Stomach smooth muscle (tissue), 2 donors: Measurements from ENCODE around the gene CEP112.

Experiments used
- H3K27ac ChIP-seq: one replicate; pipeline ENCODE4 v1.7.0; 2013; ENCODE audit warnings: mild to moderate bottlenecking, low read length, inconsistent platforms
- H3K27me3 ChIP-seq, 2 donors: one replicate each; pipeline ENCODE4 v1.7.0; 2013; ENCODE audit warnings: low read length in 2 of 2; ENCODE audit not compliant: insufficient read depth in 2 of 2, control insufficient read depth in 1 of 2
- H3K36me3 ChIP-seq, 2 donors: one replicate each; pipeline ENCODE4 v1.7.0; 2013; ENCODE audit warnings: low read length in 2 of 2; ENCODE audit not compliant: control insufficient read depth in 2 of 2, insufficient read depth in 2 of 2
- H3K4me1 ChIP-seq: one replicate; pipeline ENCODE4 v1.7.0; 2013; ENCODE audit warnings: low read length; ENCODE audit not compliant: control insufficient read depth, insufficient read depth
- H3K4me3 ChIP-seq, 2 donors: one replicate each; pipeline ENCODE4 v1.7.0; 2013; ENCODE audit warnings: low read length in 2 of 2
- H3K9ac ChIP-seq, 2 donors: one replicate each; pipeline ENCODE4 v1.7.0; 2013; ENCODE audit warnings: low read length in 2 of 2, mild to moderate bottlenecking in 1 of 2
- H3K9me3 ChIP-seq, 2 donors: one replicate each; pipeline ENCODE4 v1.7.0; 2013; ENCODE audit warnings: low read length in 2 of 2; ENCODE audit not compliant: control insufficient read depth in 2 of 2
- donor health status: healthy.
- donor health status: Pancreatic carcinoma.

The CEP112 gene

GRCh38 chr17:65617496-65617895 is 574.4 kb downstream of the CEP112 start:
- Histone ChIP-seq H3K9ac (no peak overlapping the region), H3K9me3 (no peaks in the 10 kb centered on the region), H3K27me3 (no peaks in the 10 kb centered on the region), H3K36me3 (no peaks in the 10 kb centered on the region), H3K4me3 (no peak overlapping the region), H3K27ac (no peak overlapping the region), H3K4me1 (no peaks in the 10 kb centered on the region)

- Histone ChIP-seq H3K4me1 (no peaks in the 10 kb centered on the region), H3K9ac (no peak overlapping the region), H3K27me3 (no peaks in the 10 kb centered on the region), H3K9me3 (no peaks in the 10 kb centered on the region), H3K36me3 (no peaks in the 10 kb centered on the region), H3K27ac (no peak overlapping the region), H3K4me3 (no peak overlapping the region)
Observed at GRCh38 chr17:65609749-65610148, 582.2 kb downstream of the CEP112 start.

- no peaks in the 10 kb centered on the region for H3K36me3 ChIP-seq
- H3K27ac ChIP-seq = no peak overlapping the region
- H3K9me3 ChIP-seq = no peaks in the 10 kb centered on the region
- no peak overlapping the region for H3K4me3 ChIP-seq
- no peak overlapping the region for H3K9ac ChIP-seq
- H3K27me3 ChIP-seq = no peaks in the 10 kb centered on the region
- no peaks in the 10 kb centered on the region for H3K4me1 ChIP-seq
Observed at GRCh38 chr17:65609286-65609685, 582.6 kb downstream of the CEP112 start.

GRCh38 chr17:65604070-65604469 is 587.9 kb downstream of the CEP112 start:
- Histone ChIP-seq H3K4me1 (no peaks in the 10 kb centered on the region), H3K9me3 (no peaks in the 10 kb centered on the region), H3K9ac (no peak overlapping the region), H3K36me3 (no peaks in the 10 kb centered on the region), H3K27me3 (no peaks in the 10 kb centered on the region), H3K4me3 (no peak overlapping the region), H3K27ac (no peak overlapping the region)

- H3K27me3 ChIP-seq = no peaks in the 10 kb centered on the region
- no peak overlapping the region for H3K27ac ChIP-seq
- H3K9me3 ChIP-seq = no peaks in the 10 kb centered on the region
- no peaks in the 10 kb centered on the region for H3K4me1 ChIP-seq
- no peak overlapping the region for H3K4me3 ChIP-seq
- H3K9ac ChIP-seq = no peak overlapping the region
- H3K36me3 ChIP-seq = no peaks in the 10 kb centered on the region
Observed at GRCh38 chr17:65601881-65602280, 590.1 kb downstream of the CEP112 start.

GRCh38 chr17:65601145-65601544 is 590.8 kb downstream of the CEP112 start:
- Histone ChIP-seq H3K4me3 (no peak overlapping the region), H3K4me1 (no peaks in the 10 kb centered on the region), H3K36me3 (no peaks in the 10 kb centered on the region), H3K27ac (no peak overlapping the region), H3K9ac (no peak overlapping the region), H3K27me3 (no peaks in the 10 kb centered on the region), H3K9me3 (no peaks in the 10 kb centered on the region)

- Histone ChIP-seq H3K4me3 (no peak overlapping the region), H3K27ac (no peak overlapping the region), H3K27me3 (no peaks in the 10 kb centered on the region), H3K36me3 (no peaks in the 10 kb centered on the region), H3K9ac (no peak overlapping the region), H3K4me1 (no peaks in the 10 kb centered on the region), H3K9me3 (no peaks in the 10 kb centered on the region)
Observed at GRCh38 chr17:65600518-65600917, 591.4 kb downstream of the CEP112 start.

GRCh38 chr17:65599650-65600049 is 592.3 kb downstream of the CEP112 start:
- Histone ChIP-seq H3K27me3 (no peaks in the 10 kb centered on the region), H3K4me1 (no peaks in the 10 kb centered on the region), H3K36me3 (no peaks in the 10 kb centered on the region), H3K9ac (no peak overlapping the region), H3K27ac (no peak overlapping the region), H3K4me3 (no peak overlapping the region), H3K9me3 (no peaks in the 10 kb centered on the region)

GRCh38 chr17:65598746-65599145 is 593.2 kb downstream of the CEP112 start:
- Histone ChIP-seq H3K4me1 (no peaks in the 10 kb centered on the region), H3K27me3 (no peaks in the 10 kb centered on the region), H3K4me3 (no peak overlapping the region), H3K9ac (no peak overlapping the region), H3K27ac (no peak overlapping the region), H3K36me3 (no peaks in the 10 kb centered on the region), H3K9me3 (no peaks in the 10 kb centered on the region)

GRCh38 chr17:65595071-65595656 is 596.8 kb downstream of the CEP112 start:
- Histone ChIP-seq H3K27ac (no peak overlapping the region), H3K36me3 (no peaks in the 10 kb centered on the region), H3K4me3 (no peak overlapping the region), H3K27me3 (no peaks in the 10 kb centered on the region), H3K9me3 (no peaks in the 10 kb centered on the region), H3K9ac (no peak overlapping the region), H3K4me1 (no peaks in the 10 kb centered on the region)

GRCh38 chr17:65593855-65594845 is 597.8 kb downstream of the CEP112 start:
- Histone ChIP-seq H3K27me3 (no peaks in the 10 kb centered on the region), H3K9me3 (no peaks in the 10 kb centered on the region), H3K27ac (no peak overlapping the region), H3K4me1 (no peaks in the 10 kb centered on the region), H3K36me3 (no peaks in the 10 kb centered on the region), H3K9ac (no peak overlapping the region), H3K4me3 (peak overlapping the region in 1 of 2 donors; percentile 47)
